HEK293T (cell line): ENCODE results near the gene PATJ.

Experiments used
- CTCF ChIA-PET: fragments of 350-600 bp; formaldehyde crosslinking; extraction: SDS; loops from one replicate; lab custom pipeline; 2021; ENCODE audit warnings: antibody characterized with exemption, inconsistent platforms; lab: Yijun Ruan, JAX
- POLR2A ChIA-PET: fragments of 350-600 bp; formaldehyde crosslinking; extraction: SDS; loops from one replicate; lab custom pipeline; 2020; ENCODE audit warnings: antibody characterized with exemption, inconsistent platforms; lab: Yijun Ruan, JAX
- DNase-seq: peaks from one replicate; pipeline ENCODE4 v3.0.0; 2012; ENCODE audit warnings: mixed read lengths; ENCODE audit errors: extremely low spot score
- ARNT ChIP-seq: fragments of 450-650 bp; IDR thresholded peaks from 2 replicates; pipeline ENCODE4 v1.6.1; 2017; ENCODE audit warnings: mild to moderate bottlenecking
- BHLHE40 ChIP-seq: fragments of 450-650 bp; IDR thresholded peaks from 2 replicates; pipeline ENCODE4 v1.6.1; 2016; ENCODE audit warnings: mild to moderate bottlenecking, moderate library complexity, borderline replicate concordance
- CTBP1 ChIP-seq: fragments of 450-650 bp; IDR thresholded peaks from 2 replicates; pipeline ENCODE4 v1.6.1; 2016; ENCODE audit warnings: borderline replicate concordance
- ELF4 ChIP-seq: fragments of 450-650 bp; IDR thresholded peaks from 2 replicates; pipeline ENCODE4 v1.6.1; 2017; ENCODE audit warnings: antibody characterized with exemption
- FOXA1 ChIP-seq: fragments of 450-650 bp; IDR thresholded peaks from 2 replicates; pipeline ENCODE4 v1.6.1; 2016; ENCODE audit warnings: mild to moderate bottlenecking
- FOXK2 ChIP-seq: fragments of 450-650 bp; IDR thresholded peaks from 2 replicates; pipeline ENCODE4 v1.6.1; 2016; ENCODE audit warnings: mild to moderate bottlenecking
- FOXM1 ChIP-seq: fragments of 450-650 bp; IDR thresholded peaks from 2 replicates; pipeline ENCODE4 v1.6.1; 2017; ENCODE audit warnings: mild to moderate bottlenecking, borderline replicate concordance
- HDGF ChIP-seq: fragments of 450-650 bp; IDR thresholded peaks from 2 replicates; pipeline ENCODE4 v1.6.1; 2017; ENCODE audit warnings: antibody characterized with exemption, borderline replicate concordance
- L3MBTL2 ChIP-seq: fragments of 450-650 bp; conservative IDR thresholded peaks from 2 replicates; pipeline ENCODE4 v1.6.1; 2016; ENCODE audit warnings: mild to moderate bottlenecking
- LEF1 ChIP-seq: fragments of 450-650 bp; IDR thresholded peaks from 2 replicates; pipeline ENCODE4 v1.6.1; 2017; ENCODE audit warnings: mild to moderate bottlenecking, borderline replicate concordance
- NFRKB ChIP-seq: fragments of 450-650 bp; IDR thresholded peaks from 2 replicates; pipeline ENCODE4 v1.6.1; 2016; ENCODE audit warnings: mild to moderate bottlenecking, moderate library complexity
- SP1 ChIP-seq: fragments of 450-650 bp; IDR thresholded peaks from 2 replicates; pipeline ENCODE4 v1.6.1; 2017
- SUZ12 ChIP-seq: fragments of 450-650 bp; IDR thresholded peaks from 2 replicates; pipeline ENCODE4 v1.6.1; 2016; ENCODE audit warnings: mild to moderate bottlenecking
- TARDBP ChIP-seq: fragments of 450-650 bp; IDR thresholded peaks from 2 replicates; pipeline ENCODE4 v1.6.1; 2016
- ZNF384 ChIP-seq: fragments of 450-650 bp; IDR thresholded peaks from 2 replicates; pipeline ENCODE4 v1.6.1; 2016
- TF ChIP-seq, protein P1 (sequence below): fragments of 450-650 bp; IDR thresholded peaks from 2 replicates; pipeline ENCODE4 v1.6.1; 2016

The PATJ gene

DNA sequence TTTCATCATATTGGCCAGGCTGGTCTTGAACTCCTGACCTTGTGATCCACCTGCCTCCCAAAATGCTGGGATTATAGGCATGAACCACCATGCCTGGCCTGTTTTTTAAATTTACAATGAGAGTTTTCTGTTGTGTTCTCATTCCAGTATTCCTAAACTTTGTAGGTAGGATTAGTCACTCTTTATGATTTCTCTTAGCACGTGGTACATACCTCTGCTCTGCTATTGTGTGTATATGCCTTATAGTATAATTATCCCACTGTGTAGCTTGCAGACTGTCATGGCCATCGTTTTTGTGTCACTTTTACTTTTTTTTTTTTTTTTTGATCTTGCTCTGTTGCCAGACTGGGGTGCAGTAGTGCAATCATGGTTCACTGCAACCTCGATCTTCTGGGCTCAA is 14.5 kb downstream of the PATJ start:
- POLR2A ChIA-PET: no interaction called here
- no peak for DNase-seq
- TF ChIP-seq, protein P1, sequence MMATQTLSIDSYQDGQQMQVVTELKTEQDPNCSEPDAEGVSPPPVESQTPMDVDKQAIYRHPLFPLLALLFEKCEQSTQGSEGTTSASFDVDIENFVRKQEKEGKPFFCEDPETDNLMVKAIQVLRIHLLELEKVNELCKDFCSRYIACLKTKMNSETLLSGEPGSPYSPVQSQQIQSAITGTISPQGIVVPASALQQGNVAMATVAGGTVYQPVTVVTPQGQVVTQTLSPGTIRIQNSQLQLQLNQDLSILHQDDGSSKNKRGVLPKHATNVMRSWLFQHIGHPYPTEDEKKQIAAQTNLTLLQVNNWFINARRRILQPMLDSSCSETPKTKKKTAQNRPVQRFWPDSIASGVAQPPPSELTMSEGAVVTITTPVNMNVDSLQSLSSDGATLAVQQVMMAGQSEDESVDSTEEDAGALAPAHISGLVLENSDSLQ: no peak
- no peak for TF ChIP-seq SUZ12
- no peak for TF ChIP-seq SP1
- no peak for TF ChIP-seq CTBP1
- no peak for TF ChIP-seq ZNF384
- TF ChIP-seq TARDBP: no peak
- no peak for TF ChIP-seq LEF1
- TF ChIP-seq FOXM1: no peak
- no peak for TF ChIP-seq BHLHE40
- TF ChIP-seq ELF4: no peak
- no peak for TF ChIP-seq L3MBTL2
- TF ChIP-seq HDGF: no peak
- no peak for TF ChIP-seq FOXK2
- no peak for TF ChIP-seq FOXA1
- TF ChIP-seq NFRKB: no peak
- no peak for TF ChIP-seq ARNT
- CTCF ChIA-PET: no interaction called here

DNA sequence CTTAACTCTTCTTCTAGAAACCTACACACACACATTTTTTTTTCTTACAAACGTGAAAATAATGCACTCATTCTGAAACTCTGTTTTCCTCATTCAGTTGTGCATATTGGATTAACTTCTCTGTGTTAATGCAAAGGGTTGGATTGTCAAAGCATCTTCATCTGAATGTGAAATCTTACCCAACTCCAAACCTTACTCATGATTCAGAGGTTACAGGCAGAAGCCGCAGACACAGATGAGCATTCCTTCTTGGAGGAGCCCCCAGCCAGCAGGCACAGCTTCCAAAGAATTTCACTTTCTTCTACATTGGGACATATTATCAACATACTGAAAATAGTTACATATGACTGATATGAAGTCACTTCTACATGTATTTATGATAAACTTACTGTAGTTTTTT is 15.7 kb downstream of the PATJ start:
- TF ChIP-seq CTBP1 (no peak), SP1 (no peak)
- POLR2A ChIA-PET: interaction anchor here (0.9 kb wide), 1 partner anchor 15 kb away, joined by 4 read pairs; no protein-coding TSS in a partner anchor
- DNase-seq: no peak
- CTCF ChIA-PET: no interaction called here

DNA sequence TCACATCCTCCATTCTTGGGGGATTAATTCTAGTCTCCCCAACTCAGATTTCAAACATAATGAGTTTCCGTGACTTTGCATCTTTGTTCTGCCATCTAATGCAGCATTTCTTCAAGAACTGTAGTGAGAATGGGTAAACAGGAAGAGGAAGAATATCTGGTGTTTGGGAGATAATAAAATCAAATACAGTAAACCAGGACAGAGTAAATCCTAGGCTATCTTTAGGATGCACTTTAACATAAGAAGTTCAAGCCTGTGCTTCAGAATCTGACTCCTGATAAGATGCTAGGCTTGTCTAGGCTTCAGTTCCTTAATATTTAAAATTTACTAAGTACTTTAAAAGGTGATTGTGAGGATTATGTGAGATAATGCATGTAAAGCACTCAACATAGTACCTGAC is 27.9 kb downstream of the PATJ start:
- no peak for TF ChIP-seq LEF1
- no peak for TF ChIP-seq SP1
- no peak for TF ChIP-seq ARNT
- no peak for TF ChIP-seq CTBP1
- no peak for TF ChIP-seq TARDBP
- TF ChIP-seq NFRKB: no peak
- TF ChIP-seq FOXA1: no peak
- no peak for TF ChIP-seq ZNF384
- TF ChIP-seq BHLHE40: no peak
- no peak for TF ChIP-seq SUZ12
- TF ChIP-seq HDGF: no peak
- TF ChIP-seq FOXM1: no peak
- TF ChIP-seq, protein P1: no peak
- TF ChIP-seq L3MBTL2: no peak
- TF ChIP-seq ELF4: no peak
- TF ChIP-seq FOXK2: no peak
- ChIA-PET CTCF (no interaction called here), POLR2A (no interaction called here)
- DNase-seq: no peak

DNA sequence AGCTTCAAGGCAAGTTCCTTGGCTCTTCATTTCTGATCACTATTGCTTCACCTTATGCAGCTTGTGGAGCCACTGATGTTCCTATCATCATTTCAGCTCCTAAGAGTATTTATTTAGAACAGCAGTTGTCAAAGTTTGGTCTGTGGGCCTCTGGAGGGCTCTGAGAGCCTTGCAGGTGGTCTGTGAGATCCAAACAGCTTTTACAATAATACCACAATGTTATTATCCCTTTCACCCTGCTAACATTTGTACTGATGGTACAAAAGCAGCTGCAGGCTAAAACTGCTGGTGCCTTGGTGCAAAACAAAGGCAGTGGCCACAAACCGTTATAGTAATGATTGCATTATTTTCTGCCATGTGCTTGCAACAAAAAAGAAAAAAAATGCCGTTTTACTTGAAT is 33.8 kb downstream of the PATJ start:
- DNase-seq: no peak
- CTCF ChIA-PET: no interaction called here
- no peak for TF ChIP-seq SP1
- TF ChIP-seq CTBP1: no peak
- POLR2A ChIA-PET: no interaction called here

DNA sequence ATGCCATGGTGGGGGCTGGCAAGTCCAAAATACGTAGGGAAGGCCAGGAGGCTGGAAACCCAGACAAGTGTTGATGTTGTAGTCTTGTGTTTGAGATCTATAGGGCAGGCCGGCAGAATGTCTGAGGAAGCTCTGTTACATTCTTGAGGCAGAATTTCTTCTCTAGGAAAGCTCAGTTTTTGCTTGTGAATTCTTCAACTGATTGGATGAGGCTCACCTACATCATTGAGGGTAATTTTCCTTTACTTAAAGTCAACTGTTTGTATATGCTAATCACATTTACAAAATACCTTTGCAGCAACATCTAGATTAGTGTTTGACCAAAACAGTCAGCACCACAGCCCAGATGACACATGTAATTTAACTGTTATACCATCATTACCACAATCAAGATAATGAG is 37.0 kb downstream of the PATJ start:
- CTCF ChIA-PET: interaction anchor here (0.8 kb wide), 1 partner anchor 152 kb away, joined by 3 read pairs; no protein-coding TSS in a partner anchor
- POLR2A ChIA-PET: no interaction called here
- DNase-seq: no peak

DNA sequence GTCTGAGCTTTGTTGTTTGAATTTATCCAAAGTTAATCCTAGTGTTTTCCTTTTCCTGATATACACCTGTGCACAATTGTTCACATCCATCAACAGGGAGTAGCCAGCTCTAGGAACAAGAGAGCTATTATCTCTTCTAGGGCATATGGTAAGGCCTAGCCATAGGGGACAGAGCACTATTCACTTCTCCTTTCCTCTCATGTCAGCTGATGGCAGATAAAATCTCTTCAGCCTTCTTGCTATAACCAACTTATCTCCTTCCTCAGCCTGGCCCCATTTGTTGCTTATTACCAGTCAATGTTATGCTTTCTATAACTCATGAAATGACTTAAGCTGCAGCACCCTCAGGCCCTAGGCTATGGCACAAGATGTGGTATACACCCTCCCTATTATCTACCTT is 38.9 kb downstream of the PATJ start:
- CTCF ChIA-PET: interaction anchor here (0.8 kb wide), 1 partner anchor 12 kb away, joined by 3 read pairs; no protein-coding TSS in a partner anchor
- no peak for DNase-seq

More for the DNA sequence above, 37.0 kb downstream of the PATJ start:
- TF ChIP-seq, protein P1: no peak

DNA sequence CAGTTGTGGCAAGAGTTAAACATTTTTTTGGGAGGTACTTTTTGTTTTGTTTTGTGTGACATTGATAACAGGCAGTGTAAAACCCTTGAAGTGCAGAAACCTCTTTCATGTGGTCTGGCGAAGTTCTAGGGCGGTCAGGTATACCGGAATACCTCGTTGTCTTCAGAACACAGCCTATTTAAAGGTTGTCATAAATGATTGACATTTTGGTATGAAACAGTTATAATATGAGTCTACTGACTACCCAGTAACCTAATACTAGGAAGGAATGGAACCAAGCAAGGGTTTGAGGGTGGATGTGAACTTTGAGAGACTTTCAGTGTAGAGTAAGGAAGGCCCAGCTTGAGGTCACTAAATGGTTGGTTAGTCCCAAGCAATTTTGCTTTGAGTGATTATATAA is 40.5 kb downstream of the PATJ start:
- ChIA-PET POLR2A (no interaction called here), CTCF (no interaction called here)
- TF ChIP-seq LEF1 (no peak), ARNT (no peak), BHLHE40 (no peak), FOXA1 (no peak), FOXM1 (no peak), SP1 (no peak), HDGF (no peak), ELF4 (no peak), L3MBTL2 (no peak), TARDBP (no peak), CTBP1 (no peak), FOXK2 (no peak), NFRKB (no peak), ZNF384 (no peak), SUZ12 (no peak)
- TF ChIP-seq, protein P1: no peak
- DNase-seq: no peak

More for the DNA sequence above, 38.9 kb downstream of the PATJ start:
- TF ChIP-seq FOXM1 (no peak), FOXK2 (no peak), FOXA1 (no peak), ARNT (no peak)
- TF ChIP-seq, protein P1: no peak
- POLR2A ChIA-PET: no interaction called here
